NT2/D1 (cell line): ENCODE measurements around the gene CFLAR.

ENCODE experiments used
- SUZ12 ChIP-seq: IDR thresholded peaks from 2 replicates; pipeline ENCODE4 v1.6.1; 2011; ENCODE audit not compliant: insufficient read length, insufficient read depth; ENCODE audit errors: extremely low read depth
- YY1 ChIP-seq: IDR thresholded peaks from 2 replicates; pipeline ENCODE4 v1.6.1; 2011; ENCODE audit not compliant: insufficient read length, insufficient read depth

GRCh38 chr2:201118121-201118960, 2.4 kb downstream of the CFLAR start:
- TF ChIP-seq YY1 = no peak
- no peak for TF ChIP-seq SUZ12
